PC-3 (cell line): Measurements from ENCODE around the gene CPSF3.

Source experiments
- CTCF ChIP-seq: fragments of 300-600 bp; sonication (generic); conservative IDR thresholded peaks from 2 replicates; pipeline ENCODE4 v1.5.1; 2017; ENCODE audit warnings: antibody characterized with exemption, low read depth, mild to moderate bottlenecking, low read length
- EZH2 ChIP-seq: fragments of 300-600 bp; sonication (generic); IDR thresholded peaks from one replicate; pipeline ENCODE4 v1.6.1; 2017; ENCODE audit warnings: antibody characterized with exemption, mild to moderate bottlenecking, low read length; ENCODE audit not compliant: unreplicated experiment

DNA sequence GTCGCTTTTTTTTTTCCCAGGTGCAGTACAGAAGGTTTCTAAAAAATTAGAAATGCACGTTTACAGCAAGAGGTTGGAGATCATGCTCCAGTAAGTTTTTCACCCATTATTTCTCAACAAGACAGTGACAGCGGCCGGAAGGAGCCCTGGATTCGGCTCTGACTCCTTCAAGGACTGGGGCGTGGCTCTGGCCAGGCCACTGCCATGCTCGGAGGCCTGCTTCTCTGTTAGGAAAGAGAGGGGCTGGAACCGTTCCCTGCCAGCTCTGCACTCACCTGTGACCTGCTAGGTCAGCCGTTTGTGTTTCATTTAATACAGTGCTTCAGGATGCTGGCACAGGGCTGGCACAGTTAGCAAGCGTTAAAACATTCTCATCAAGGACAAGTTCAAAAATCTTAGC, 44.2 kb downstream of the CPSF3 start:
- no peak for TF ChIP-seq CTCF
- no peak for TF ChIP-seq EZH2
